Stimulated activated effector memory CD8-positive, alpha-beta T cell treated with anti-CD3 and anti-CD28 coated beads, Interleukin-12 subunit alpha, Interleukin-12 subunit beta, amount 100 ng/mL, for 72 hours (primary cell): ENCODE results near the gene ARHGEF16.
A peak's percentile ranks its signal among the peaks of the same experiment; 100 is the strongest.

Experiments used
- ATAC-seq: fragments of 150-1000 bp; cut with Tn5 transposase; 2 replicates; pipeline ENCODE4 v1.10.0; 2021
- DNase-seq, 2 donors: peaks; one replicate each; pipeline ENCODE4 v3.0.0; 2021 to 2022; ENCODE audit warnings: low spot score in 2 of 2
- H3K27ac Mint-ChIP-seq: one replicate; pipeline ENCODE4 v1.8.0; 2022; ENCODE audit warnings: mild to moderate bottlenecking, mixed read lengths
- H3K36me3 Mint-ChIP-seq: one replicate; pipeline ENCODE4 v1.8.0; 2022; ENCODE audit warnings: mild to moderate bottlenecking, mixed read lengths
- H3K4me1 Mint-ChIP-seq: one replicate; pipeline ENCODE4 v1.8.0; 2022; ENCODE audit warnings: mixed read lengths
- H3K4me3 Mint-ChIP-seq: one replicate; pipeline ENCODE4 v1.8.0; 2022; ENCODE audit warnings: mild to moderate bottlenecking, mixed read lengths
- H3K9me3 Mint-ChIP-seq: one replicate; pipeline ENCODE4 v1.8.0; 2022; ENCODE audit warnings: mixed read lengths

The ARHGEF16 gene

GRCh38 chr1:3465091-3465934 is 10.8 kb downstream of the ARHGEF16 start:
- Mint-ChIP-seq H3K27ac (no peak overlapping the region), H3K36me3 (no peaks in the 10 kb centered on the region), H3K4me3 (no peak overlapping the region), H3K9me3 (no peaks in the 10 kb centered on the region), H3K4me1 (peaks cover 3% of the 10 kb centered on the region)
- no peak for DNase-seq
- ATAC-seq, result no peak

- no peak for DNase-seq
- no peak for ATAC-seq
- no peak overlapping the region for H3K27ac Mint-ChIP-seq
- H3K36me3 Mint-ChIP-seq, result no peaks in the 10 kb centered on the region
- H3K9me3 Mint-ChIP-seq, result no peaks in the 10 kb centered on the region
- peaks cover 8% of the 10 kb centered on the region for H3K4me1 Mint-ChIP-seq
- no peak overlapping the region for H3K4me3 Mint-ChIP-seq
Observed at GRCh38 chr1:3465935-3466321, 11.5 kb downstream of the ARHGEF16 start.

- DNase-seq, result no peak
- no peaks in the 10 kb centered on the region for H3K36me3 Mint-ChIP-seq
- H3K4me1 Mint-ChIP-seq, result peaks cover 8% of the 10 kb centered on the region
- ATAC-seq, result no peak
- no peaks in the 10 kb centered on the region for H3K9me3 Mint-ChIP-seq
- H3K27ac Mint-ChIP-seq, result no peak overlapping the region
- no peak overlapping the region for H3K4me3 Mint-ChIP-seq
Observed at GRCh38 chr1:3466366-3467075, 12.1 kb downstream of the ARHGEF16 start.

GRCh38 chr1:3467096-3468036 is 12.9 kb downstream of the ARHGEF16 start:
- no peaks in the 10 kb centered on the region for H3K9me3 Mint-ChIP-seq
- DNase-seq (no peak), ATAC-seq (no peak)
- H3K27ac Mint-ChIP-seq, result no peak overlapping the region
- peaks cover 8% of the 10 kb centered on the region for H3K4me1 Mint-ChIP-seq
- H3K4me3 Mint-ChIP-seq, result no peak overlapping the region
- H3K36me3 Mint-ChIP-seq, result no peaks in the 10 kb centered on the region

- peaks cover 8% of the 10 kb centered on the region for H3K4me1 Mint-ChIP-seq
- no peaks in the 10 kb centered on the region for H3K9me3 Mint-ChIP-seq
- ATAC-seq (no peak), DNase-seq (no peak)
- H3K27ac Mint-ChIP-seq, result no peak overlapping the region
- H3K4me3 Mint-ChIP-seq, result no peak overlapping the region
- H3K36me3 Mint-ChIP-seq, result no peaks in the 10 kb centered on the region
Observed at GRCh38 chr1:3468236-3469103, 14.0 kb downstream of the ARHGEF16 start.

- Mint-ChIP-seq H3K27ac (no peak overlapping the region), H3K36me3 (no peaks in the 10 kb centered on the region), H3K4me1 (peaks cover 8% of the 10 kb centered on the region), H3K9me3 (no peaks in the 10 kb centered on the region), H3K4me3 (no peak overlapping the region)
- no peak for DNase-seq
- ATAC-seq, result no peak
Observed at GRCh38 chr1:3469104-3469848, 14.8 kb downstream of the ARHGEF16 start.

GRCh38 chr1:3469849-3470649 is 15.6 kb downstream of the ARHGEF16 start:
- H3K9me3 Mint-ChIP-seq, result no peaks in the 10 kb centered on the region
- H3K27ac Mint-ChIP-seq, result peak overlapping the region; percentile 2
- no peaks in the 10 kb centered on the region for H3K36me3 Mint-ChIP-seq
- ATAC-seq (no peak), DNase-seq (no peak)
- H3K4me3 Mint-ChIP-seq, result no peak overlapping the region
- peaks cover 8% of the 10 kb centered on the region for H3K4me1 Mint-ChIP-seq

GRCh38 chr1:3470650-3471355 is 16.3 kb downstream of the ARHGEF16 start:
- ATAC-seq (no peak), DNase-seq (no peak)
- H3K36me3 Mint-ChIP-seq, result no peaks in the 10 kb centered on the region
- peaks cover 8% of the 10 kb centered on the region for H3K4me1 Mint-ChIP-seq
- no peaks in the 10 kb centered on the region for H3K9me3 Mint-ChIP-seq
- H3K4me3 Mint-ChIP-seq, result no peak overlapping the region
- H3K27ac Mint-ChIP-seq, result peak overlapping the region; percentile 2

- ATAC-seq (no peak), DNase-seq (no peak)
- Mint-ChIP-seq H3K9me3 (no peaks in the 10 kb centered on the region), H3K4me1 (peaks cover 8% of the 10 kb centered on the region), H3K4me3 (no peak overlapping the region), H3K27ac (no peak overlapping the region), H3K36me3 (no peaks in the 10 kb centered on the region)
Observed at GRCh38 chr1:3471356-3472087, 17.1 kb downstream of the ARHGEF16 start.

GRCh38 chr1:3472088-3472850 is 17.8 kb downstream of the ARHGEF16 start:
- Mint-ChIP-seq H3K9me3 (no peaks in the 10 kb centered on the region), H3K27ac (no peak overlapping the region), H3K36me3 (no peaks in the 10 kb centered on the region), H3K4me1 (peaks cover 8% of the 10 kb centered on the region), H3K4me3 (no peak overlapping the region)
- ATAC-seq, result no peak
- DNase-seq, result no peak

- H3K4me1 Mint-ChIP-seq, result peaks cover 8% of the 10 kb centered on the region
- H3K4me3 Mint-ChIP-seq, result no peak overlapping the region
- DNase-seq (no peak), ATAC-seq (no peak)
- no peak overlapping the region for H3K27ac Mint-ChIP-seq
- H3K36me3 Mint-ChIP-seq, result no peaks in the 10 kb centered on the region
- no peaks in the 10 kb centered on the region for H3K9me3 Mint-ChIP-seq
Observed at GRCh38 chr1:3472906-3473305, 18.4 kb downstream of the ARHGEF16 start.

GRCh38 chr1:3473381-3473844 is 18.9 kb downstream of the ARHGEF16 start:
- no peak overlapping the region for H3K4me3 Mint-ChIP-seq
- no peak for DNase-seq
- no peaks in the 10 kb centered on the region for H3K9me3 Mint-ChIP-seq
- H3K4me1 Mint-ChIP-seq, result peaks cover 8% of the 10 kb centered on the region
- H3K36me3 Mint-ChIP-seq, result no peaks in the 10 kb centered on the region
- no peak for ATAC-seq
- H3K27ac Mint-ChIP-seq, result no peak overlapping the region
